OCI-LY1 (cell line): ENCODE data around the gene TMEM51.

Experiments used
- EZH2 ChIP-seq: fragments of 200-600 bp; sonication (generic), shearing (Covaris generic); IDR thresholded peaks from 2 replicates; pipeline ENCODE4 v1.8.0; 2017; ENCODE audit warnings: borderline replicate concordance, mixed run types, mild to moderate bottlenecking, antibody characterized with exemption, low read length, moderate library complexity, mixed read lengths
- TF ChIP-seq, protein P1 (sequence below): fragments of 200-600 bp; sonication (generic), shearing (Covaris generic); IDR thresholded peaks from 2 replicates; pipeline ENCODE4 v1.5.1; 2017; ENCODE audit warnings: mild to moderate bottlenecking, antibody characterized with exemption, low read length, moderate library complexity, mixed read lengths

DNA sequence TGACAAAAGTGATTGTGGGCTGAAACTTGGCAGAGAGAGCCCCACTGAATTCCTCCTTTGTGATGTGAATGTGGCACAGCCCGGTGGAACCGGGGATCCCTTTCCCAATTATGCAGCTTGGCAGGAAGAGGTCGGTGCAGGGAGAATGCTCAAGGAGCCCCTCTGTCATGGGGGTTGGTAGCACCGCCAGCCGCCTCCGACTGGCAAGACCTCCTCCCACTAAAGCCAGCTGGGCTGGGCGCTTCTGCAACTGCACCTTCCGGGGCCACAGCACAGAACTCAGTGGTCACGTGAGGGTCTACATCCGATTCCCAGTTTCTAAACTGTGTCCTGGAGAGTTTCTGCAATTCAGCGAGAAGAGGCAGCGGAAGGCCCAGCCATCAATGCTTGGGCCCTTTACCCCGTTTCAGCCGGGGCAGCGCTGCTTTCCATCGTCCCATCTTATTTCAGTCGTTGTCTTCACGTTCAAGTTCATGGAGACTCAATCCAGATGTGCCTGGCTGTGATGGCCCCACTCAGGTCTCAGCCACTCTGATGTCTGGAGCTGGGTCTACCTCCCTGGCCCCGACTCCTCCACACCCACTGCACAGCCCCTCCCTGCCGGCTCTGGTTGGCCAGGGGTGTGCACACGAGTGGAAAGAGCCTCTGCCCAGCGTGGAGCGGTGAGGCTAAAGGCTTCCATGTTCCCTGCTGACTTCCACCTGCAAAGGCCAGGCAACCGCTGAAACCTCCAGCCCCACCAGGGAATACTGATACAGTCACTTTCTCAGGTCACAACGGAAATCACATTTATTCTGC lies 53.7 kb downstream of the TMEM51 start:
- TF ChIP-seq, protein P1, sequence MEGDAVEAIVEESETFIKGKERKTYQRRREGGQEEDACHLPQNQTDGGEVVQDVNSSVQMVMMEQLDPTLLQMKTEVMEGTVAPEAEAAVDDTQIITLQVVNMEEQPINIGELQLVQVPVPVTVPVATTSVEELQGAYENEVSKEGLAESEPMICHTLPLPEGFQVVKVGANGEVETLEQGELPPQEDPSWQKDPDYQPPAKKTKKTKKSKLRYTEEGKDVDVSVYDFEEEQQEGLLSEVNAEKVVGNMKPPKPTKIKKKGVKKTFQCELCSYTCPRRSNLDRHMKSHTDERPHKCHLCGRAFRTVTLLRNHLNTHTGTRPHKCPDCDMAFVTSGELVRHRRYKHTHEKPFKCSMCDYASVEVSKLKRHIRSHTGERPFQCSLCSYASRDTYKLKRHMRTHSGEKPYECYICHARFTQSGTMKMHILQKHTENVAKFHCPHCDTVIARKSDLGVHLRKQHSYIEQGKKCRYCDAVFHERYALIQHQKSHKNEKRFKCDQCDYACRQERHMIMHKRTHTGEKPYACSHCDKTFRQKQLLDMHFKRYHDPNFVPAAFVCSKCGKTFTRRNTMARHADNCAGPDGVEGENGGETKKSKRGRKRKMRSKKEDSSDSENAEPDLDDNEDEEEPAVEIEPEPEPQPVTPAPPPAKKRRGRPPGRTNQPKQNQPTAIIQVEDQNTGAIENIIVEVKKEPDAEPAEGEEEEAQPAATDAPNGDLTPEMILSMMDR: no peak
- TF ChIP-seq EZH2: no peak
